Activated CD4-positive, alpha-beta T cell treated with anti-CD3 and anti-CD28 coated beads, Interleukin-2, amount 50 U/mL, for 24 hours (primary cell): Measurements from ENCODE around the gene RGS9.

ENCODE experiments used
- DNase-seq, 2 donors: peaks; one replicate each; pipeline ENCODE4 v3.0.0-alpha.2; 2020; ENCODE audit warnings: low read depth in 1 of 2, low spot score in 1 of 2

RGS9 gene

DNA sequence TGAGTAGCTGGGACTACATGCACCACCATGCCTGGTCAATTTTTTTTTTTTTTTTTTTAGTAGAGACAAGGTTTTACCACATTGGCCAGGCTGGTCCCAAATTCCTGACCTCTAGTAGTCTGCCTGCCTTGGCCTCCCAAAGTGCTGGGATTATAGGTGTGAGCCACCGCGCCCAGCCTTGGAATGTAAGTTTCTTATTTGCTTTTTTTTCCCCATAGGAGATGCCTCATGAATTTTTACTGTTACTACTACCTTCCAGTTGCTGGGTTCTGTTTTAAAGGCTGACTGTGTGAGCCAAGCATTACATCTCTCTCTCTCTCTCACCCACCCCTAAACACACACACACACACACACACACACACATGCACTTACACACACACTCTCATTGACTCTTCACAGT, 112.6 kb downstream of the RGS9 start:
- DNase-seq: no peak

DNA sequence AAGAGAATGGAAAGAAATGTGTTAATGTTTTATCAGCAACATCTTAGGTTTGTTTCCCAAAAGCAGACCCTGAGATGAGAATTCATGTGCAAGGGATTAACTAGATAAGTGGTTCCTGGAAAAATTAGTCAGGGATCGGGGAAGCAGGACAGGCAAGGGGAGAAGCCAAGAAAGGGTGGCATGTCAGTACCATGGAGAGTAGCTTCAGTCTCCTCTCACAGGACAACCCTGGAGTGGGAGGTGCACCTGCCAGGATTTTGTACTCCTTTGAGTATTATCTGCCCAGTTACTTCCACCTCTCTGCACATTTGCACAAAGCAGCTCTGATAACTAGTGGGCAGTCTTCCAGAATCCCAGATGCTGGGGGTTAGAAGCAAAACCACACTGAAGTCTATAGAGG, 117.0 kb downstream of the RGS9 start:
- DNase-seq: no peak

DNA sequence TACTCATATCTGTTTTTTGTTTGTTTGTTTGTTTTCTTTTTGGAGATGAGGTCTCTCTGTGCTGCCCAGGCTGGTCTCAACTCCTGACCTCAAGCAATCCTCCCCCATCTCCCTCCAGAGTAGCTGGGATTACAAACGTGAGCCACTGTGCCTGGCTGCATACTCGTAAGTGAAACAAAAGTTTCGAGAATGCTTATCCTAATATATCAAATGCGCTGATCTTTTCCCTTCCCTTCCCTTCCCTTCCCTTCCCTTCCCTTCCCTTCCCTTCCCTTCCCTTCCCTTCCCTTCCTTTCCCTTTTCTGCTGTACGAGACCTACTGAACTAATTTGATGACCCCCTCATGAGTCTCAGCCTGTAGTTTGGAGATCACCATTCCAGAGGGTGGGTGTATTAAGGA, 122.1 kb downstream of the RGS9 start:
- no peak for DNase-seq

DNA sequence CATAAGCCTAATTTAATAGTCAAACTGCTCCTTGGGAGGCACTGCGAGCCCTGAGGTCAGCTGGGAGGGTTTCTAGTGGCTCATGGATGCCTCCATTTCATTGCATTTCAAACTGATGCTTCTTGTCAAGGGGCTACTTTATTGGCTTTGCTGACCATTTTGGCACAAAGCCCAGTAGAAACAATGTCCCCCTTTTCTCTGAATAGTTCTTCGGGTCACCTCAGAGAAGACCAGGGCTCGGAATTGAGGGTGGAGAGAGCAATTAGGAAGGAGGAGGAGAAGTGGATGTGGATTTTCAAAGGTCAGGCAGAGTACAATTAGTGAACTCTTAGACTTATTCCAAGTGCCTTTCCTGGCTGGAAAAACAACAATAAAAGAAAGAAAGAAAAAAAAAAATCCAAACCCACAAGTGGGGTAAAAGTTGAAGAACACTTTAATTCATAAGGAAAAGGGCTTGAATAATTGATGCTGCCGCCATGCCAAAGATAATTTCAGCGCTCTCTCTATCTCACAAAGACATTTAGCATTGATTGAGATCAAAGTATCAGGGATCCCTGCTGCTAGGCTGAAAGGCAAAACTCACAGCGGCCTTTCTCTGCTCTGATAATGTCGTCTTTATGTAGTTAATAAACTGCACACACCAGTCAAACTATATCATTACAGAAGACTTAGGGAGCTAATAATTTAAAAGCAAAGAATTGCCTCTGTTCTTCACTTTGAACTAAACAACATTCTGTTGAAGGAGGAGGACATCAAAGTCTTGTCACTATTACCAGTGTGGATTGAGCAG, 122.7 kb downstream of the RGS9 start:
- DNase-seq: no peak

DNA sequence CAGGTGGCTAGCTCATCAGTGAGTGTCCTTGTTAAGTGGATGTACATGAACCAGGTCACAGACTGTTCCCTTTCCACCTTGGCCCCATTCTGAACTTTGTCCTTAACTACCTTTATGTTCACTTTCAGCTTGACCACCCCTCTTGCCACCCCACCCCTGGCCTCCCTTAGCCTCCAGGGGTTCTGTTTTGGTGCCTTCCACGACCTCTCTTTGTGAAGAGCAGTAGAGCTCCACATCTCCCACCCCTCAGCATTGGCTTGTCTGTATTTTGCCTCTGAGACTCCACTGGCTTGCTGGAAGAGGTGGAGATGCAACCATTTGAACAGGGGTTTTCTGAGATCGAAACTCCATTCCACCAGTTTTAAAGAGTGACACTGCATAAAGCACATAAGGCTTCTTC, 123.5 kb downstream of the RGS9 start:
- no peak for DNase-seq

DNA sequence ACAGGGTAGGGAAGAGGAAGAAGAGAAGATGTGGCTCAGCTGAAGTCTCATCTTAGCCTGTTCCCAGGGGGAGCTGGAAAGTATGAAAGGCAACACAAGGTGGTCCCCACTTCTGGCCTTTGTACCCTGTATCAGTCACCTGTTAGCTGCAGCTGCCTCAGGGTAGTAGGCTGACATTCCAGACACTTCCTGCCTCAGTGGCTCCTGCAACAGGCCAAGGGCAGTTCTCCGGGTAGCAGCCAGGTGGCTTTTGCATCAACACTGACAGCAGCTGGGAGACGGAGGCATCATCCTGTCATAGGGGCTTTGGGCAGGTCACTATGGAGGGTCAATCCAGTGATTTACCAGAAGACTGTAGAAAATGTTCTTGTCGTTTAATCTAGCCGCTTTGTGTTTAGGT, 124.0 kb downstream of the RGS9 start:
- DNase-seq: no peak

DNA sequence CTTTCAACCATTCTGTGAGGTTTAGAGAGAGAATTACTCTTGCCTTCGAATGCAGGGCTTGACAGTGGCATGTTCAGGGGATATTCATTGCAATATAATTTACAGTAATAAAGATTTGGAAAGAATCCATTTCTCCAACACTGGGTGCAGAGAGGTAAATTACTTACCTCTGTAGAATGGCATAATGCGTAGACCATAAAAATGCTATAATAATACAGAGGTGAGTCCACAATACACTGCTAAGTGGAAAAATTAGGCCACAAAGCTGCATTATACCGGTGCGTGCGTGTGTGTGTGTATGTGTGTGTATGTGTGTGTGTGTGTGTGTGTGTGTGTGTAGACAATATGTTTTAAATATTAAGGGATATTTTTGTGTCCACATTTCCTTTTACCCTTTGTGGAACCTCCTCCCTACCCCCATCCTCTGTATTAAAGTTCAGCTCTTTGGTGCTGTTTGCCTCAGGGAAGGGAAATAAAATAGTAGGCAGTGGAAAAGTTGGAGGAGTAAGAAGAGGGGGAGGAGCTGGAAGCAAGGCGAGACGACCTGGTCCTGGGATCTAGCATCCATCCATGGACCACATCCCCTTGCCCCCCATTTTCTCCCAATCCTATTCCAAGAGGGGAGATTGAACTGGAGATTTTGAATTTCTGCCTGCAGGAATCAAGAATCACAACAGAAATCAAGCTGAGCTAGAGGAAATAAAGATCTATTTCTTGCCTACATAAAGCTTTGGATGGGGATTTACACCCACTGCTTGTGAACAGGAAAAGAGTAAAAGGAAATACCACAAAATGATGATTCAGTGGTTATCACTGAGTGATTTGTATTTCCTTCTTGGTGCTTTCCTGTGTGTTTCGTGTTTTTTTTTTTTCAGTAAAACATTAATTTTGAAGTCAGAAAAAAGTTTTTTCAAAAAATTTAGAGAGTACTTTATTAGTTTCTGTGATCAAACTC, 124.8 kb downstream of the RGS9 start:
- no peak for DNase-seq

DNA sequence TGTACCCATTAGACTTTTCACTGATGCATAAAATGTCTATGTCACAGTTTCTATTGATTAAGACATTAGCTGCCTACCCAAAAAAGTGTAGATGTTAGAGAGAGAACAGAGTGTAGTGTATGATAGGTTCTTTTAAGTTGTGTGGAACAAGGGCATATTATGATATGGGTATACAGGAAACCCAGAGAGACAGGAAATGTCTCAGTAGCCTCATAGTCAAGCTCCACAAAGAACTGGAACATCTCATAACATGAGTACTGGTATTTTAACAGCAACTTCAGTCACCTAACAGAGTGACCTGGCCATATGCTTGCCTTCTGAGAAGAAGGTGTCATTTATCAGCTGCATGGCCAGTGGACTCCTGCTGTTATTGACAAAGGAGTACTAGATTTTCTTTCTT, 128.1 kb downstream of the RGS9 start:
- no peak for DNase-seq

DNA sequence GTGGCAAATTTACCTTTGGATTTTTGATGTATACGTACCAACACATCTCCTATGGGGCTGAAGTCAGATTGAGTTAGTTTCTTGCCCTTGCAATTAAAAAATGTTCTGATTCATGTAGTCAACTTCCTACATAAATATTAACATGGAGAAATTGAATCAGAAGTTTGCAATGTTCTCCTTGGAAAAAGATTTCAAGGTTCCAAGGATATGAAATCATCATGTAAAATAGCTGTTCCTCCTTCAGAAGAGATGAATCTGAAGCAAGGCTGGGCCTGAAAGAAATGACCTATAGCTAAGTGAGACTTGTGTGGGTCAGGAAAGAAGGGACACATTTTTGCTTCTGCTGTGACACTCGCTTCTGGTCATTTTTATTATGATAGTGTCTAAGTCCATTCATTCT, 131.7 kb downstream of the RGS9 start:
- no peak for DNase-seq

DNA sequence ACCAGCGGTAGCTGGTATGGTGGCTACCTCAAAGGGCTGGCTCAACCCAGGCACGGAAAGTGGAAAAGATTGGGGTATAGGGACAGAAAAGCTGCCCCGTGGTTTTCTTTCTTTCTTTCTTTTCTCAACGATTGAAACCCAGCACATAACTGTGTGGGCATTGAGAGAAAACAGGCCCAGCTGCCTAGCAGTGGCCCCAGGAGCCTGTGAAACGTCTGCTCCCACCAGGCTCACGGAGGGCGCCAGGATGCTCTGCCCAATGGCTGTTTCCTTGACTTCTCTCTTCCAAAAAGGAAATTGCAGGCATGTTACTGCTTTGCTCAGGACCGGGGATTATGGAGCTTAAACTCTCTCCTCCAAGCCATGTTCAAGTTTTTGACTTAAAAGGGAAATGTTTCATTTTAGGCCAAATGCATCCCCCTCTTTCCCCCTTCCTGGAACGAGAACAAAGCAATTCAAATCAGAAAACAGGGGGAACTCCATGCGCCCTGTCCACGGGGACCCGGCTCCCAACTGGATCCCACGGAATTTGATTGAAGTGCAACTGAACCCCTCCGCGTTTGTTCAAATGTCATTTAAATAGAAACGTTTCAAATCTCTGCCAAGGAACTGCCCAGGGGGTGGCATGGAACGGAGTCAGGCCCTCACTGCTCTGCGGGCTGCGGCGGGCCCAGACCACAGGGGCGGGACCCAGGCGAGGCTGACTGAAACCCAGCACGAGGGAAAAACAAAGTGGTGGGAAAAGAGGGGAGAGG, 133.5 kb downstream of the RGS9 start:
- no peak for DNase-seq

DNA sequence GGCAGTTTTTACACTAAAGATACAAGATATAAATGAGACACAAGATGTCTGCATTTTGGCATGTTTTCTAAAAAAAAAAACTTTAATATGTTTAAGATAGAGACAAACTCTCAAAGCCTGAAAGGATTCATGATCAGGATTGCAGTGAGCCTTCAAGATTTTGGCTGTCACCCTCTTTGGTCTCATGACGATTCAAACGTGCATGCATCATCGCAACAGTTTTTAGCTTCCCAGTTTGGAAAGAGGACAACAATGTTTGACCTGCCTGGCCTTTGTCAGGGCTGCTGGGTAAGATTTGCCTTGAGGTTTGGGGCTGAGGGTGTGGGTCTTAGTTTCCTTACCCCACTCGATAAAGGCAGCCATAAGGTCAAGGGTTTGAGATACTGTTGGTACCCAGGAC, 134.1 kb downstream of the RGS9 start:
- DNase-seq: no peak
